ENCODE data around the gene MRPS10.

- TF ChIP-seq CTCF (IDR thresholded peaks at IDR 0.05) (no peak), POLR2A (IDR thresholded peaks at IDR 0.05) (no peak)
Measured at GRCh38 chr6:42239736-42240375, 22.2 kb upstream of the MRPS10 start.

Measured in lower leg skin (tissue), 3 donors.